ENCODE measurements around the gene NCKAP5. TPM values are rescaled to one million over a fixed set of nuclear protein-coding genes. Genes with fewer than 3 reads are reported as not detected.

Gene NCKAP5
- total and polyA plus RNA-seq, 2 of the 8 experiments (the other 6 are each of a cell fraction or from before 2014, with no cell fraction given) = 0.27 to 0.86 TPM

- TF ChIP-seq CHD7 (IDR thresholded peaks at IDR 0.05; ENCODE audit: insufficient replicate concordance, low read length) (no peak), CTBP2 (IDR thresholded peaks at IDR 0.05; ENCODE audit: borderline replicate concordance, insufficient read depth, insufficient read length, low read length) (no peak), SUZ12 (IDR thresholded peaks at IDR 0.05; ENCODE audit: low read length) (no peak), TCF12 (IDR thresholded peaks at IDR 0.05; ENCODE audit: low read depth, low read length) (no peak), SRF (IDR thresholded peaks at IDR 0.05; ENCODE audit: low read depth, low read length) (no peak)
Observed at GRCh38 chr2:132636346-132636745, 931.9 kb downstream of the NCKAP5 start (continued).
